ENCODE data around the gene MYO5C.

MYO5C gene

GRCh38 chr15:52164631-52165265 is 130.9 kb downstream of the MYO5C start:
- no peak for DNase-seq

GRCh38 chr15:52163321-52164190 is 132.0 kb downstream of the MYO5C start:
- peak; percentile 26 for DNase-seq

- no peak for DNase-seq
These were observed 132.7 kb downstream of the MYO5C start for GRCh38 chr15:52162876-52163275.

GRCh38 chr15:52162260-52162659 is 133.3 kb downstream of the MYO5C start:
- DNase-seq = no peak

- no peak for DNase-seq
These were observed 134.1 kb downstream of the MYO5C start for GRCh38 chr15:52161406-52161966.

- DNase-seq = no peak
These were observed 136.0 kb downstream of the MYO5C start for GRCh38 chr15:52159645-52160044.

- DNase-seq = no peak
These were observed 137.4 kb downstream of the MYO5C start for GRCh38 chr15:52158084-52158765.

GRCh38 chr15:52155878-52156277 is 139.7 kb downstream of the MYO5C start:
- no peak for DNase-seq

- no peak for DNase-seq
These were observed 140.4 kb downstream of the MYO5C start for GRCh38 chr15:52154896-52155865.

GRCh38 chr15:52153900-52154895 is 141.4 kb downstream of the MYO5C start:
- DNase-seq = no peak

- no peak for DNase-seq
These were observed 144.3 kb downstream of the MYO5C start for GRCh38 chr15:52151353-52151752.

GRCh38 chr15:52150871-52151270 is 144.7 kb downstream of the MYO5C start:
- DNase-seq = no peak

GRCh38 chr15:52150043-52150825 is 145.4 kb downstream of the MYO5C start:
- DNase-seq = no peak

GRCh38 chr15:52148403-52148802 is 147.2 kb downstream of the MYO5C start:
- no peak for DNase-seq

GRCh38 chr15:52146776-52147175 is 148.8 kb downstream of the MYO5C start:
- DNase-seq = no peak

GRCh38 chr15:52146261-52146660 is 149.3 kb downstream of the MYO5C start:
- DNase-seq = no peak

GRCh38 chr15:52144656-52145178 is 150.9 kb downstream of the MYO5C start:
- no peak for DNase-seq

- no peak for DNase-seq
These were observed 151.7 kb downstream of the MYO5C start for GRCh38 chr15:52143873-52144272.
